Thyroid gland (tissue), 4 donors: ENCODE data around the gene GPC5. TPM values are rescaled to one million over a fixed set of nuclear protein-coding genes. Genes with fewer than 3 reads are reported as not detected.

Source experiments
- DNase-seq, 2 donors: peaks; one replicate each; pipeline ENCODE4 v3.0.0-alpha.2; 2019
- H3K27ac ChIP-seq, 3 donors: fragments of 200-600 bp; sonication (generic); 1 replicate in 2 of 3; 2 replicates in 1 of 3; pipeline ENCODE4 v1.5.1; 2016 to 2019; ENCODE audit warnings: mild to moderate bottlenecking in 1 of 3, moderate library complexity in 1 of 3
- H3K27me3 ChIP-seq: fragments of 200-600 bp; sonication (generic); one replicate; pipeline ENCODE4 v1.5.1; 2019
- H3K36me3 ChIP-seq, 2 donors: fragments of 200-600 bp; sonication (generic); one replicate each; pipeline ENCODE4 v1.5.1; 2016 to 2019
- H3K4me1 ChIP-seq, 2 donors: fragments of 200-600 bp; sonication (generic); one replicate each; pipeline ENCODE4 v1.5.1; 2017 to 2019
- H3K4me3 ChIP-seq, 3 donors: fragments of 200-600 bp; sonication (generic); replicated peaks in 1 of 3; 1 replicate in 2 of 3; 2 replicates in 1 of 3; pipeline ENCODE4 v1.5.1; 2016; ENCODE audit warnings: mild to moderate bottlenecking in 1 of 3
- H3K9me3 ChIP-seq: fragments of 200-600 bp; sonication (generic); one replicate; pipeline ENCODE4 v1.5.1; 2017
- CTCF ChIP-seq, 6 experiments: fragments of 200-600 bp in 3 of 6; fragments of 450-650 bp in 3 of 6; sonication (generic) in 3 of 6; IDR thresholded peaks; one replicate each; pipeline ENCODE4 v1.5.1; 2016 to 2019; ENCODE audit warnings: antibody characterized with exemption in 6 of 6, mild to moderate bottlenecking in 2 of 6, inconsistent platforms in 1 of 6, moderate library complexity in 1 of 6
- POLR2A ChIP-seq, 2 donors: fragments of 450-650 bp; IDR thresholded peaks; one replicate each; pipeline ENCODE4 v1.6.1; 2017; ENCODE audit warnings: antibody characterized with exemption in 2 of 2, mild to moderate bottlenecking in 2 of 2, moderate library complexity in 1 of 2
- whole genome bisulfite sequencing, 2 donors: methylation state at CpG; one replicate each; pipeline ENCODE4 v1.1.5; 2017; 5-methylcytosine and 5-hydroxymethylcytosine counted together
- intact Hi-C: fragments of 100-400 bp; cut with DNase I; formaldehyde crosslinking; loops from one replicate; pipeline ENCODE4 v1.15.1; 2023
- total RNA-seq, 4 donors: library from RNA; depleted of rRNA; stranded (reverse); fragments of >200 nt; gene quantifications; one replicate each; pipeline ENCODE4 v1.2.3, GENCODE V29; 2016

GPC5 gene
- total RNA-seq, 4 donors from 2014 or later = 0.67 to 2.3 (median 1.3) TPM

- Histone ChIP-seq H3K9me3 (no peaks in the 10 kb centered on the region), H3K27me3 (no peaks in the 10 kb centered on the region), H3K4me3 (no peak overlapping the region), H3K27ac (no peak overlapping the region), H3K36me3 (no peaks in the 10 kb centered on the region), H3K4me1 (no peaks in the 10 kb centered on the region)
- no peak for DNase-seq
- intact Hi-C loops = no loop called here
- 61 to 65% methylated on average over 4 of the region's 4 CpGs for WGBS, 2 donors
- TF ChIP-seq POLR2A (IDR thresholded peaks at IDR 0.05) (no peak), CTCF (IDR thresholded peaks at IDR 0.05) (no peak)
Observed at GRCh38 chr13:92589955-92590354, 1191.5 kb downstream of the GPC5 start.

- TF ChIP-seq POLR2A (IDR thresholded peaks at IDR 0.05) (no peak), CTCF (IDR thresholded peaks at IDR 0.05) (no peak)
- WGBS, 2 donors = 24 to 25% methylated on average over 5 of the region's 5 CpGs
- Histone ChIP-seq H3K4me1 (no peaks in the 10 kb centered on the region), H3K4me3 (no peak overlapping the region), H3K27ac (no peak overlapping the region), H3K9me3 (no peaks in the 10 kb centered on the region), H3K27me3 (no peaks in the 10 kb centered on the region), H3K36me3 (no peaks in the 10 kb centered on the region)
- intact Hi-C loops = no loop called here
- no peak for DNase-seq
Observed at GRCh38 chr13:92590503-92590908, 1192.1 kb downstream of the GPC5 start.

- no peak for TF ChIP-seq CTCF (IDR thresholded peaks at IDR 0.05)
- no peak for TF ChIP-seq POLR2A (IDR thresholded peaks at IDR 0.05)
Observed at GRCh38 chr13:92591117-92591516, 1192.7 kb downstream of the GPC5 start.

GRCh38 chr13:92592757-92593156 lies 1194.3 kb downstream of the GPC5 start:
- Histone ChIP-seq H3K36me3 (no peaks in the 10 kb centered on the region), H3K27me3 (no peaks in the 10 kb centered on the region), H3K27ac (no peak overlapping the region), H3K9me3 (no peaks in the 10 kb centered on the region), H3K4me1 (no peaks in the 10 kb centered on the region), H3K4me3 (no peak overlapping the region)
- intact Hi-C loops = no loop called here
- 92 to 94% methylated on average over 7 of the region's 7 CpGs for WGBS, 2 donors
- no peak for TF ChIP-seq POLR2A (IDR thresholded peaks at IDR 0.05)
- no peak for TF ChIP-seq CTCF (IDR thresholded peaks at IDR 0.05)
- DNase-seq = no peak

More at GRCh38 chr13:92591117-92591516, 1192.7 kb downstream of the GPC5 start:
- no peak for DNase-seq
- Histone ChIP-seq H3K27ac (no peak overlapping the region), H3K9me3 (no peaks in the 10 kb centered on the region), H3K4me1 (no peaks in the 10 kb centered on the region), H3K36me3 (no peaks in the 10 kb centered on the region), H3K27me3 (no peaks in the 10 kb centered on the region), H3K4me3 (no peak overlapping the region)
- 70 to 72% methylated on average over 5 of the region's 5 CpGs for WGBS, 2 donors
- intact Hi-C loops = no loop called here

- Histone ChIP-seq H3K9me3 (no peaks in the 10 kb centered on the region), H3K4me3 (no peak overlapping the region), H3K27ac (no peak overlapping the region), H3K27me3 (no peaks in the 10 kb centered on the region), H3K4me1 (no peaks in the 10 kb centered on the region), H3K36me3 (no peaks in the 10 kb centered on the region)
- 63 to 87% methylated on average over 1 of the region's 1 CpG for WGBS, 2 donors
- TF ChIP-seq CTCF (IDR thresholded peaks at IDR 0.05) = no peak
- TF ChIP-seq POLR2A (IDR thresholded peaks at IDR 0.05) = no peak
- intact Hi-C loops = no loop called here
- DNase-seq = no peak
Observed at GRCh38 chr13:92602560-92602959, 1204.1 kb downstream of the GPC5 start.
